Transverse colon (tissue), 4 donors: Measurements from ENCODE around the gene SLC51A. TPM values are rescaled to one million over a fixed set of nuclear protein-coding genes. Genes with fewer than 3 reads are reported as not detected.
"Not testable (repeated sequence)": the region's sequence is repeated elsewhere in the genome, so short reads cannot be mapped to it uniquely, and the experiment has no call there.

Experiments
- DNase-seq: peaks from one replicate; pipeline ENCODE4 v3.0.0-alpha.2; 2019
- H3K27ac ChIP-seq, 4 donors: fragments of 200-600 bp; sonication (generic); 2 replicates each; pipeline ENCODE4 v1.5.1; 2016 to 2018; ENCODE audit warnings: inconsistent platforms in 4 of 4
- H3K27me3 ChIP-seq: fragments of 200-600 bp; sonication (generic); 2 replicates; pipeline ENCODE4 v1.5.1; 2017; ENCODE audit warnings: inconsistent platforms
- H3K36me3 ChIP-seq, 4 donors: fragments of 200-600 bp; sonication (generic); 2 replicates each; pipeline ENCODE4 v1.5.1; 2017 to 2019; ENCODE audit warnings: inconsistent platforms in 4 of 4
- H3K4me1 ChIP-seq, 4 donors: fragments of 200-600 bp; sonication (generic); 2 replicates each; pipeline ENCODE4 v1.5.1; 2017 to 2020; ENCODE audit warnings: inconsistent platforms in 4 of 4
- H3K4me3 ChIP-seq, 4 donors: fragments of 200-600 bp; sonication (generic); 1 replicate in 1 of 4; 2 replicates in 3 of 4; pipeline versions ENCODE4 v1.5.1 to v1.6.1; 2017 to 2019; ENCODE audit warnings: inconsistent platforms in 4 of 4
- H3K9me3 ChIP-seq, 2 donors: fragments of 200-600 bp; sonication (generic); 2 replicates each; pipeline ENCODE4 v1.5.1; 2017 to 2019; ENCODE audit warnings: inconsistent platforms in 2 of 2
- EP300 ChIP-seq: sonication (generic); formaldehyde crosslinking; IDR thresholded peaks from one replicate; pipeline ENCODE4 v1.6.1; 2017; ENCODE audit warnings: antibody characterized with exemption, low read depth
- POLR2A ChIP-seq: fragments of 450-650 bp; IDR thresholded peaks from one replicate; pipeline ENCODE4 v1.6.1; 2016; ENCODE audit warnings: antibody characterized with exemption, mild to moderate bottlenecking, moderate library complexity
- POLR2AphosphoS5 ChIP-seq, 3 donors: sonication (generic); formaldehyde crosslinking; IDR thresholded peaks; one replicate each; pipeline ENCODE4 v1.6.1; 2016; ENCODE audit warnings: antibody characterized with exemption in 3 of 3
- WGBS, 2 donors: methylation state at CpG; one replicate each; pipeline ENCODE4 v1.1.5; 2018; ENCODE audit warnings: low coverage in 1 of 2; 5-methylcytosine and 5-hydroxymethylcytosine counted together
- in situ Hi-C, 4 donors: fragments of 200-750 bp; cut with MboI; loops; one replicate each; pipeline versions ENCODE4 v1.15.0 to v1.15.1; 2017; ENCODE audit warnings: low sequenced_read_pairs in 3 of 4, low pct_ligation_motif_present in 1 of 4, low pct_unique_long_range_greater_than_20kb in 1 of 4
- intact Hi-C: fragments of 100-400 bp; cut with DNase I; formaldehyde crosslinking; loops from one replicate; pipeline ENCODE4 v1.15.1; 2023; ENCODE audit warnings: low total_unique reads
- total RNA-seq, 4 donors: library from RNA; depleted of rRNA; stranded (reverse); fragments of >200 nt; gene quantifications; one replicate each; pipeline ENCODE4 v1.1.0, GENCODE V29; 2016
- TF ChIP-seq, protein P1 (sequence below), 5 experiments: fragments of 200-600 bp in 3 of 5; fragments of 450-650 bp in 2 of 5; sonication (generic) in 3 of 5; IDR thresholded peaks; 1 replicate in 2 of 5; 2 replicates in 3 of 5; pipeline ENCODE4 v1.5.1; 2016 to 2017; ENCODE audit warnings: antibody characterized with exemption in 5 of 5, inconsistent platforms in 3 of 5, mild to moderate bottlenecking in 2 of 5, moderate library complexity in 1 of 5

SLC51A gene
- total RNA-seq: 100 to 1,000 TPM in 1 of 4 donors, 10 to 100 TPM in 2, 1 to 10 TPM in 1; 7.2 to 123 (median 40.5) TPM

DNA sequence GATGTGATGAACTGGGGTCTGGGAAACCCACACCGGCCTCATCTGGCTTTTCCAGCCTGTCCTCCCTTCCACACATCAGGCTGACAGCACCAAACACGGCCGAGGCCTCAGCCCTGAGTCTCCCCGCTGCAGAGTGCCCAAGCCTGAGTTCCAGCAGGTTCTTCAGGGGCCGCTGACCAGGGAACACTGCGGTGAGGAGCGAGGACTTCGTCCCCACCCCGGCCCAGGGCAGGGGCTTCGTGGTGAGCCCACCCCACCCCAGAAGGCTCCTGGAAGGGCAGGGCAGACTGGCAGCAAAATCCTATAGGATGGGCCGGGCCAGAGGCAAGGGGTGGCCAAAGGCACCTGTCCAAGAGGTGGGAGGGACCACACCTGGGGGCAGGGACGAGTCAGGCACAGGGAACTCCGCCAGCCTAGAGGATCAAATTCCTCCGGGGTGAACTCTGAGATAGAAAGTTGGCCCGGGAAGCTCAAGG, at the start of gene SLC51A:
SLC51A (plus strand) TSS at position 446 of the 476 bp plus-strand sequence. CDS start 179 bp downstream, outside the sequence.
- no peaks in the 10 kb centered on the region for H3K9me3 ChIP-seq

DNA sequence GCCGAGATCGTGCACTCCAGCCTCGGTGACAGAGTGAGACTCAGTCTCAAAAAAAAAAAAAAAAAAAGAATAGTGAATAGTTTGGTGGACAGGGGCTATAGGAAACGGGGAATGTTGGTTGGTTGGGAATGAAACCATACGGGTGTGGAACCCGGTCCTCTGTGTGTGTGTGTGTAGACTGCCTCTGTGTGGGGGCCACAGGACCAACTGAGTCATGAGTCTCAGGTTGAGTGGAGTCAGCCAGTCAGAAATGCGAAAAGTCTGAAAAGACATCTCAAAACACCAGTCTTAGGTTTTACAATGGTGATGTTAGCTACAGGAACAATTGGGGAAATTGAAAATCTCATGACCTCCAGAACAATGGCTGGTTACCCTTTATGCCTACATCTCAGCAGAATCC, 49.6 kb upstream of the SLC51A start:
- WGBS, 2 donors: 88 to 97% methylated on average over 7 of the region's 7 CpGs
- Histone ChIP-seq H3K9me3 (no peaks in the 10 kb centered on the region), H3K36me3 (no peaks in the 10 kb centered on the region), H3K27me3 (no peaks in the 10 kb centered on the region), H3K4me3 (no peak overlapping the region), H3K27ac (no peak overlapping the region), H3K4me1 (peaks cover 3 to 13% (median 6%) of the 10 kb centered on the region in 4 donors)
- in situ Hi-C loops (no loop called here), intact Hi-C loops (no loop called here)
- TF ChIP-seq, protein P1, sequence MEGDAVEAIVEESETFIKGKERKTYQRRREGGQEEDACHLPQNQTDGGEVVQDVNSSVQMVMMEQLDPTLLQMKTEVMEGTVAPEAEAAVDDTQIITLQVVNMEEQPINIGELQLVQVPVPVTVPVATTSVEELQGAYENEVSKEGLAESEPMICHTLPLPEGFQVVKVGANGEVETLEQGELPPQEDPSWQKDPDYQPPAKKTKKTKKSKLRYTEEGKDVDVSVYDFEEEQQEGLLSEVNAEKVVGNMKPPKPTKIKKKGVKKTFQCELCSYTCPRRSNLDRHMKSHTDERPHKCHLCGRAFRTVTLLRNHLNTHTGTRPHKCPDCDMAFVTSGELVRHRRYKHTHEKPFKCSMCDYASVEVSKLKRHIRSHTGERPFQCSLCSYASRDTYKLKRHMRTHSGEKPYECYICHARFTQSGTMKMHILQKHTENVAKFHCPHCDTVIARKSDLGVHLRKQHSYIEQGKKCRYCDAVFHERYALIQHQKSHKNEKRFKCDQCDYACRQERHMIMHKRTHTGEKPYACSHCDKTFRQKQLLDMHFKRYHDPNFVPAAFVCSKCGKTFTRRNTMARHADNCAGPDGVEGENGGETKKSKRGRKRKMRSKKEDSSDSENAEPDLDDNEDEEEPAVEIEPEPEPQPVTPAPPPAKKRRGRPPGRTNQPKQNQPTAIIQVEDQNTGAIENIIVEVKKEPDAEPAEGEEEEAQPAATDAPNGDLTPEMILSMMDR (IDR thresholded peaks at IDR 0.05): no peak
- TF ChIP-seq POLR2A (no peak), EP300 (no peak), POLR2AphosphoS5 (IDR thresholded peaks at IDR 0.05) (no peak)
- DNase-seq: no peak

More for the DNA sequence above, at the start of gene SLC51A:
- intact Hi-C loops: no loop called here
- 54% methylated on average over 15 of the region's 15 CpGs; no CpG with 5 or more reads in 1 of the 2 donors for WGBS, 2 donors
- peak within 1 kb of the TSS in 3 of 4 donors; percentile 19 to 38 (median 22) for H3K4me3 ChIP-seq
- DNase-seq: peak; percentile 68
- peak within 1 kb of the TSS; percentile 2 to 43 (median 16) for H3K27ac ChIP-seq
- no peaks in the 10 kb centered on the region for H3K27me3 ChIP-seq
- TF ChIP-seq EP300: no peak
- peak; percentile 24 for TF ChIP-seq POLR2A
- TF ChIP-seq, protein P1 (IDR thresholded peaks at IDR 0.05): no peak
- TF ChIP-seq POLR2AphosphoS5 (IDR thresholded peaks at IDR 0.05): peak in 1 of 3 donors; percentile 26
- H3K4me1 ChIP-seq: peaks cover 0 to 30% (median 25%) of the 10 kb centered on the region in 4 donors
- in situ Hi-C loops: loop anchor here in 1 of 4 donors (25.0 kb wide), 1 partner anchor 479 kb away; no protein-coding TSS in a partner anchor
- H3K36me3 ChIP-seq: no peaks in the 10 kb centered on the region

DNA sequence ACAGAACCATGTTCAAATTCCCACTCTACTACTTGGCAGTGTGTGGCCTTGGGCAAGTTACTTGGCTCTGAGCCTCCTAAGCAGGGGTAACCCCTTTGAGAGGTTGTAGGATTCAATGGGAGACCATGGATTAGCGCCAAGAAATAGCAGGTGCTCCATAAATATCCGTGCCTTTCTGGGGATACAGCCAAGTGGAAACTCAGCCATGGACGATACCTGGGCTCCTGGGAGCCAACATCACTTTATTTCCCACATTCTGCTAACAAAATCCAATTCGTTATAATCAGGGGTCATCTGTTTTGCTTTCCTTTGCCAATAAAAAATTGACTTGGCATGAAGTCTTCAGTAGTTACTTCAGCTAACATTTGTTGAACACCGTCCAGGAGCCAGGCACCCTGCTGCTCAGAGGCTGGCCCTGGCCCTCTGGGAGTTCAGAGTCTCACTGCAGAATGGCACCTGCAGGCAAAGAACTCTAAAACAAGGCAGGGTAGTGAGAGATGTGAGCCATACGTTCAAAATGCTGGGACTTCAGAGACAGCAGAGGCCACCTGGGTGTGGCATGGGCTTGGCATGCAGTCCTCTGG, 47.4 kb upstream of the SLC51A start:
- intact Hi-C loops: no loop called here
- H3K9me3 ChIP-seq: no peaks in the 10 kb centered on the region

DNA sequence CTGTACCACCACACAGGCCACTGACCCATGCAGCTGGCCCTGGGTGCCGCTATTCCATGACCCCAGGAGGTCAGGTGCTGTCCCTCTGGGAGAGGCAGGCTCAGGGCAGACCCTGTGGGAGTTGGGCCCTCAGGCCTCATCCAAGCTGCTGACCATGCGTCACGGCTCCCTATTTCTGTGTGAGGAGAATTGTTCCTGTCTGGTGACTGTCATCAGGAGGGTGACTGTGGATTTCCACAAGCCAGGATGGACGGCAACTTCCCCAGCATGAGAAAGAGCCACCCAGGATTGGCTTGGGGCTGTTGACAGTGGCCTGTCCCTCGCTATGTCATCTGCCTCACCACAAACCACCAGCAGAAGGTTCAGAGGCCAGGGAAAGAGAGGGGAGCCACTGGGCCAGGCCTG, 46.5 kb upstream of the SLC51A start:
- H3K4me3 ChIP-seq: no peak overlapping the region
- H3K27ac ChIP-seq: no peak overlapping the region
- in situ Hi-C loops: no loop called here
- TF ChIP-seq POLR2AphosphoS5 (IDR thresholded peaks at IDR 0.05): no peak
- no peak for TF ChIP-seq POLR2A
- no peak for TF ChIP-seq EP300
- TF ChIP-seq, protein P1 (IDR thresholded peaks at IDR 0.05): no peak
- no peak for DNase-seq
- H3K36me3 ChIP-seq: no peaks in the 10 kb centered on the region
- H3K4me1 ChIP-seq: peaks cover 0 to 4% (median 2%) of the 10 kb centered on the region in 4 donors
- 72 to 80% methylated on average over 1 to 5 of the region's 5 CpGs for WGBS, 2 donors
- intact Hi-C loops: no loop called here
- H3K27me3 ChIP-seq: no peaks in the 10 kb centered on the region
- H3K9me3 ChIP-seq: no peaks in the 10 kb centered on the region

More for the DNA sequence above, 47.4 kb upstream of the SLC51A start:
- in situ Hi-C loops: no loop called here
- 40 to 50% methylated on average over 2 to 6 of the region's 6 CpGs for WGBS, 2 donors
- TF ChIP-seq POLR2AphosphoS5 (IDR thresholded peaks at IDR 0.05): no peak
- no peak for TF ChIP-seq POLR2A
- TF ChIP-seq EP300: no peak
- TF ChIP-seq, protein P1 (IDR thresholded peaks at IDR 0.05): no peak
- no peak overlapping the region for H3K4me3 ChIP-seq
- peak overlapping the region; percentile 4 to 60 (median 43) for H3K27ac ChIP-seq
- no peaks in the 10 kb centered on the region for H3K36me3 ChIP-seq
- H3K4me1 ChIP-seq: peaks cover 3 to 7% (median 3%) of the 10 kb centered on the region in 4 donors
- no peak for DNase-seq
- no peaks in the 10 kb centered on the region for H3K27me3 ChIP-seq

DNA sequence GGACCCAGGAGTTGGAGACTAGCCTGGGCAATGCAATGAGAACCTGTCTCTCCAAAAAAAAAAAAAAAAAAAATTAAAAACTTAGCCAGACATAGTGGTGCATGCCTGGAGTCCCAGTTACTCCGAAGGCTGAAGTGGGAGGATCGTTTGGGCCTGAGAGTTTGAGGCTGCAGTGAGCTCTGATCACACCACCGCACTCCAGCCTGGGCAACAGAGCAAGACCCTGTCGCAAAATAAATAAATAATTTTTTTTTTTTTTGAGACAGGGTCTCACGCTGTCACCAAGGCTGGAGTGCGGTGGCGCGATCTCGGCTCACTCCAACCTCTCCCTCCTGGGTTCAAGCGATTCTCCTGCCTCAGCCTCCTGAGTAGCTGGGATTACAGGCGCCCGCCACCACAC, 46.0 kb upstream of the SLC51A start:
- not testable (repeated sequence) for H3K4me1 ChIP-seq

More for the DNA sequence above, 46.0 kb upstream of the SLC51A start:
- DNase-seq, in situ Hi-C loops, H3K27me3 ChIP-seq, H3K36me3 ChIP-seq, intact Hi-C loops, H3K27ac ChIP-seq, H3K9me3 ChIP-seq, H3K4me3 ChIP-seq: not testable (repeated sequence)
- 95% methylated on average over 4 to 12 of the region's 12 CpGs for WGBS, 2 donors
